ENCODE measurements around the gene FAM180A.
A peak's percentile ranks its signal among the peaks of the same experiment; 100 is the strongest.
"Not testable (repeated sequence)": the region's sequence is repeated elsewhere in the genome, so short reads cannot be mapped to it uniquely, and the experiment has no call there.

Gene FAM180A

GRCh38 chr7:135737306-135737647 is 11.3 kb downstream of the FAM180A start:
- DNase-seq, result not testable (repeated sequence)

- no peak for DNase-seq
Observed at GRCh38 chr7:135736586-135737305, 11.9 kb downstream of the FAM180A start.

DNA sequence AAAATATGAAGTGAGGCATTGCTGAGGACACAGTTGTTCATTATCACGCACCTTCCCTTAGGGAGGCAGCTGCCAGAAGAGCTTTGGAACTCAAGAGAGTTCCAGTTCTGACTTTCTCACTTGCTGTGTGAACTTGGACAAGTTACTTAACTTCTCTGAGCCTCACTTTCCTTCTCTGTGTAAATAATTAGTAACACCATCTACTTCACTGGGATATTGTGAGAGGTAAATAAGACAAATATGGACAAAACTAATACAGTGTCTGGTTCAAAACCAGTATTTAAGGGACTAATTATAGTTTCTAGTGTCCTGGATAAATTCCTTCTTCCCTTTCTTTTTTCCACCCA is 14.3 kb downstream of the FAM180A start:
- DNase-seq, result no peak

GRCh38 chr7:135733603-135734342 is 14.8 kb downstream of the FAM180A start:
- no peak for DNase-seq

GRCh38 chr7:135731131-135731530 is 17.5 kb downstream of the FAM180A start:
- DNase-seq, result no peak

- DNase-seq, result no peak
Observed at GRCh38 chr7:135729230-135729629, 19.4 kb downstream of the FAM180A start.

GRCh38 chr7:135728136-135728669 is 20.4 kb downstream of the FAM180A start, which contains the start of gene SLC13A4:
Gene SLC13A4, minus strand, starts transcription at chr7:135728186. Its CDS starts 690 bp downstream, at chr7:135727496.
- DNase-seq, result no peak

DNA sequence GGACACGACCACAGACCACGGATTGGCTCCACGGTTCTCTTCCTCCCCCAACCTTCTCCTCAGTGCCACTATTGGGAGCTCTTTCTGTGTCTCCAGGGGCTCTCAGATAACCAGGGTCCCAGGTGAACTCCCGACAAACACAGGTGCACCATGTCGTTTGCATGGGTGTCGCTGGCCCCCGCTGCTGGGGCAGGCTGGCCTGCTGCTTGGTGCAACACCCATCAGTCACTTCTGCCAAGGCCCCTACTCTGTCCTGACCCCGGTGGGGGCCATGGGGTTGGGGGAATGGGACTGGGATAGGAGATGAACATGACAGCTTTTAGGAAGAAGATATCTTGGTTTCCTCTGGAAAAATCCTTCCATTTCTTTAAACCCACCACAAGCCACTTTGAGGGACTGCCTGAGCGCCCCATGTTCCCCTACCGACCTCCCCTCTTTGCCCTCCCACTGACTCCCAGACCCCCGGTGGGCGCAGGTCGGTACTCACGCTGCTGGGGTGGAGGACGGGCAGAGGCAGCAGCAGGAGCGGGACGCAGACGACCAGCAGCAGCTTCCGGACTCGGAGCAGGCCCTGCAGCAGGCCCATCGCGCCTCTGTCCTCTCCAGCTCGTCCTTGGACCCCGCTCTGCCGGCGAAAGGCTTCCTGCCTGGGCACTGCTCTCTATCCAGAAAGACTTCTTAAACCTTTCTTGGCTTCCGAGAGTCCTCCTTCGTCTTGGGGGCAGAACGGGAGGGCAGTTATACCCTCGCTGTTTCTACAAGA is 21.5 kb downstream of the FAM180A start:
- DNase-seq, result no peak

- DNase-seq, result peak in 1 of 2 experiments; percentile 25
Observed at GRCh38 chr7:135726276-135726788, 22.3 kb downstream of the FAM180A start.

GRCh38 chr7:135723411-135723810 is 25.2 kb downstream of the FAM180A start:
- no peak for DNase-seq

DNA sequence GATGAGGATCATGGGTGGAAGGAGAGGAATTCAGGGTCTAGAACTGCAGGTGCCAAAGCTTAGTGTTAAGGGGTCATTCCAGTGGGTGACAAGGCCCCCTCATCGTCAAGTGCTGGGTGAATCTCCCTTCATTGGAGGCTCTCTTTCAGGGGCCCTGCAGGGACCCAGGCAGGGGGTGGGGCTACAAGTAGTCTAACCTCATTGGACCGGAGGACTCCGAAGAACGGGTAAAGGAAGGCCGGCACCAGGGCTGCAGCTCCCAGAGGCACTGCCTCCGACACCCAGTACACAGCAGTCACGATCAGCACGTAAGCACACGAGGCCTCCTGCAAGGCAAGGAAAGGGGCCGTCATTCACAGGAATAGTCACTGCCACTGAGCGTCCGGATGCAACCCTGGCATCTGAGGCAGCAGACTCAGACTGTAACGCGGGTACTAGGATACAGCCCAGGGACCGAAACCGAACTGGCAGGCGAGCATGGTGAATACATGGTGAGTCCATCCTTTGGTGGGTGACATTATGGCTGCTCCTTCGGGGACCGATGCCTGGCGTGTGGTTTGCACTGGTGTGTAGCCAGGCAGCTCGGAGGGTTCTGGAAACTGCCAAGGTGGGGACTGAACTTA is 27.3 kb downstream of the FAM180A start:
- DNase-seq, result no peak

DNA sequence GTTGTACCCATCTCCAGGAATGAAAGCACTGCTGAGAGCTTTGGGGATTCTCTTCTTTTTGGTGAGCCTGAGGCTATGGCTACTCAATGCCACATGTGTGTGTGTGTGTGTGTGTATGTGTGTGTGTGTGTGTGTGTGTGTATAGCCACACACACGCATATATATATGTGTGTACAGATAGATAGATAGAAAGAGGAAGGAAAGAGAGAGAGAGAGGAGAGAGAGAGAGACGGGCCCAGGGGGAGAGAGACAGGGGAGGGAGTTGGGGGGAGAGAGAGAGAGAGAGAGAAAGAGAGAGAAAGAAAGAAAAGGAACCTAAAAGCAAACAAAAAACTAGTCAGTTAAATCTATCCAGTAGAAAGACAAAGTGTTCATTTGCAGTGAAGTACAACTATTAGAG is 28.9 kb downstream of the FAM180A start:
- no peak for DNase-seq

GRCh38 chr7:135718794-135719437 is 29.7 kb downstream of the FAM180A start:
- no peak for DNase-seq

DNA sequence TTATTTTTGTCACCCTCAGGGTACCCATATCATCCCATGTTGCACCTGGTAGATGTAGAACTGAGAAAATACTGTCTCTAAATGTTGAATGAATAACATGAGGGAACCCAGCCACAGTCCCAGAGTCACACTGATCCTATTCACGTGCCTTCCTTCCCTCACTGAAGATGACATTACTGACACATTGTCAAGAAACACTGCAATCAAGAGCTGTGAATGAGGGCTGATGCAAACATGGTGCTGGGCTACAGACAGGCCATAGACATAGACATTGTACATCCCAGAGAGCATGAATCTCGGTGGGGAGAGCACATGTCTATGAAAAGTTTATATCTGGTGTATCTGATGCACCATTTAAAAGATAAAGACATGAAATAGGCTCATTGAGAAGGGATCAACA is 30.4 kb downstream of the FAM180A start:
- DNase-seq, result no peak

GRCh38 chr7:135717693-135718092 is 30.9 kb downstream of the FAM180A start:
- DNase-seq, result peak; percentile 96 to 98

GRCh38 chr7:135716677-135717238 is 31.9 kb downstream of the FAM180A start:
- peak; percentile 95 for DNase-seq

GRCh38 chr7:135715673-135716072 is 32.9 kb downstream of the FAM180A start:
- DNase-seq, result no peak

GRCh38 chr7:135715055-135715522 is 33.5 kb downstream of the FAM180A start:
- DNase-seq, result no peak

DNA sequence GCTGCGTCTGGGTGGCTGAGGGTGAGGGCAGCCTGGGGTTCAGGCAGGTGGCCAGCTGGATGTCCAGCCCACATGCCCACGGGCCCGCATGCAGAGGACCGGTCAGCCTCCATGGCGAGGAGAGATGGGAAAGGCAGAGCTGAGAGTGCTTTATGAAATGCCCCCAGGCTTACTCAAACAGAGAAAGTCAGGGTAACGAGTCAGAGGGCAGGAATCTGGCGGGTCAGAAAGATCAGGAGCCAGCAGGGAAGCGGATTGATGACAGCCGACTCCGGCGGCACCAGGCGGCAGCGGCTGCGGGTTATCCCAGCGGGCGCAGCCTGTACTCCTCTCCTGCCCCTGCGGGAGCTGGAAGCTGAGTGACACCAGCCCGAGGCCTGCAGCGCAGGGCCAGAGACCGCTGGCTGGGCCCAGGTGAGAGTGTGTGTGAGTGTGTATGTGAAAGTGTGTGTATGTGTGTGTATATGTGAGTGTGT is 34.0 kb downstream of the FAM180A start:
- no peak for DNase-seq

DNA sequence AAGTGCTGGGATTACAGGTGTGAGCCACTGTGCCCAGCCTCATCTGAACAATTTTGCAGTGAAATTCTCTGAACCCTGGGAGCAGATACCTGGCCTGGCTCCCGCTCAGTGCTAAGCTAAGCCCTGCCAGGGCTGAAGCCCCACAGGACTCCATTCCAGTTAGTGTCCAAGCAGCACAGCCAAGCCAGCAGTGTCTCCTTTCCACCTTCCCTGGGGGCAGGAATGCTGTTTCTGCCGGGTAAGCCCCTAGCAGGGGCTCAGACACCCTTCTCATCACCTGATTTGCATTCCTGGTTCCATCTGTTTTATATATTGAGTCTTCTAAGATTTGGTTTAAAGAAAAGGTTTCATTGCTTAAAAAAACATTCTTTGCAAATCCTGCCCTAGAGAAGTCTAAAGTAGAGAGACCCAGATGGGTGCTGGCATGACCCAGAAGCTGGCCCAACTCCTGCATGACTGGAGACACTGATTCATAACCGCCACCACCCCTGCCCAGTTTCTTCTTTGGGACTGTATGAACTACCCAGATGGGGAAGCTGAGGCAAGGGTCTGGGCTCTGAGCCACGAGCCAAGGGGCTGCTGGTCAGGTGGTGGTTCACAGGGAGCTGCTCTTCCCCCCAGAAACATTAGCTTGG is 34.7 kb downstream of the FAM180A start:
- no peak for DNase-seq

GRCh38 chr7:135712796-135713195 is 35.8 kb downstream of the FAM180A start:
- DNase-seq, result no peak
